Measurements from ENCODE around the gene PARD3.

GRCh38 chr10:34775044-34775637, 40.0 kb downstream of the PARD3 start:
- TF ChIP-seq CTCF (conservative IDR thresholded peaks at IDR 0.05; ENCODE audit: low read length) (no peak), EZH2phosphoT487 (IDR thresholded peaks at IDR 0.05; ENCODE audit: borderline replicate concordance) (no peak)

Data from Loucy (cell line).